CD4-positive, alpha-beta T cell treated with Interleukin-17A for 4 hours (primary cell): Measurements from ENCODE around the gene PRPSAP1.
A peak's percentile ranks its signal among the peaks of the same experiment; 100 is the strongest.

Experiments
- DNase-seq: peaks from one replicate; pipeline ENCODE4 v3.0.0-alpha.2; 2020; ENCODE audit warnings: mixed read lengths

Gene PRPSAP1, protein sequence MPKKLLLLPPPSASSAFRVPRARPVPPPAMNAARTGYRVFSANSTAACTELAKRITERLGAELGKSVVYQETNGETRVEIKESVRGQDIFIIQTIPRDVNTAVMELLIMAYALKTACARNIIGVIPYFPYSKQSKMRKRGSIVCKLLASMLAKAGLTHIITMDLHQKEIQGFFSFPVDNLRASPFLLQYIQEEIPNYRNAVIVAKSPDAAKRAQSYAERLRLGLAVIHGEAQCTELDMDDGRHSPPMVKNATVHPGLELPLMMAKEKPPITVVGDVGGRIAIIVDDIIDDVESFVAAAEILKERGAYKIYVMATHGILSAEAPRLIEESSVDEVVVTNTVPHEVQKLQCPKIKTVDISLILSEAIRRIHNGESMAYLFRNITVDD

DNA sequence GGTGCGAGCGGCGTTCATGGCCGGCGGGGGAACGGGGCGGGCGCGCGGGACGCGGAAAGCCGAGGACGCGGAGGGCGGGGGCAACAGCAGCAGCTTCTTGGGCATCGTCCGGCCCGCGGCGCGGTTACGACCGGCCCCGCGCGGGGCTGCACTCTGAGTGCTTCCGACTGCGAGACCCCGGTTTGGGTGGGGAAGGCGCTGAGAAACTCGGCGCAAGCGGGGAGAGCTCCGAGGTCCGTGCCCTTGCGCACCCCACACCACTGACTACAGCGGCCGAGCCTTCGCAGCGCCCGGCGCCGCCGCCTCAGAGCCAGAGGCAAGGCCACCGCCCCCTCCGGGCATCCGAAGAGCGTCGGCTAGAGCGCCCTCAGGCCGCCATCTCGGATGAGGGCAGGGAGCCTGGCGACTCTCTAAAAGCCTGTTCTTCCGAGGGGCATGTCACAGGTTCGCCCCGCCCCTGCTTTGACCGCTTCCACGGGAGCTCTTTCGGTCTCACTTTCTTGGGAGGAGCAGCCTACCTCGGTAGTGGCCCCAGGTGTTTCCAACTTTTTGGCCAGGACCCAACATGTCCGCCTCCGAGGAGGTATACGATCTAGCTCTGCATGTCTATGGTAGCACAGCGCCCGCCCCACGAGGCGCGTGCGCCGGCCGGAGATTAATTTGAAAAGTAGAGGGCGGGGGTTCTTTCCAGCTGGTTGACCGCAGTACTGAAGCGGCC, at the start of gene PRPSAP1:
PRPSAP1 (minus strand) TSS at position 318 of the 718 bp plus-strand sequence; CDS start at position 105, 213 bp downstream.
- peak; percentile 85 for DNase-seq

DNA sequence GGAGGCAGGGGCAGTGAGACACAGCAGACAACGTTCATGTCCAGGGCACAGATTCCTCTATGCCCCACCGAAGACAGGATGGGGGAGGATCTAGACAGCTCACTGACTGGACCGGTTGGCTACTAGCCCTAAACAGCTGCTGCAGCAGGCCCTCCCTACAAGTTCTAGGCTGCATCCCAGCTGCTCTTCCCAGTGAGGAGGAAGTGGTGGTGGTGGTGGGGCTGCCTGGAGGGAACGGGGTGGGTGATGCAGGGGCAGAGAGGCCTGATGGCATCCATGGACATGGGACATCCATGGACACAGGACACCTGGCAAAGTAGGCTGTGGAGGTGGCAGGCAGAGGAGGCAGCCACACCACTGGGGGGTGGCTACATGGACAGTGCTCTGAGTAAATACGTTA, 49.0 kb upstream of the PRPSAP1 start:
- no peak for DNase-seq

DNA sequence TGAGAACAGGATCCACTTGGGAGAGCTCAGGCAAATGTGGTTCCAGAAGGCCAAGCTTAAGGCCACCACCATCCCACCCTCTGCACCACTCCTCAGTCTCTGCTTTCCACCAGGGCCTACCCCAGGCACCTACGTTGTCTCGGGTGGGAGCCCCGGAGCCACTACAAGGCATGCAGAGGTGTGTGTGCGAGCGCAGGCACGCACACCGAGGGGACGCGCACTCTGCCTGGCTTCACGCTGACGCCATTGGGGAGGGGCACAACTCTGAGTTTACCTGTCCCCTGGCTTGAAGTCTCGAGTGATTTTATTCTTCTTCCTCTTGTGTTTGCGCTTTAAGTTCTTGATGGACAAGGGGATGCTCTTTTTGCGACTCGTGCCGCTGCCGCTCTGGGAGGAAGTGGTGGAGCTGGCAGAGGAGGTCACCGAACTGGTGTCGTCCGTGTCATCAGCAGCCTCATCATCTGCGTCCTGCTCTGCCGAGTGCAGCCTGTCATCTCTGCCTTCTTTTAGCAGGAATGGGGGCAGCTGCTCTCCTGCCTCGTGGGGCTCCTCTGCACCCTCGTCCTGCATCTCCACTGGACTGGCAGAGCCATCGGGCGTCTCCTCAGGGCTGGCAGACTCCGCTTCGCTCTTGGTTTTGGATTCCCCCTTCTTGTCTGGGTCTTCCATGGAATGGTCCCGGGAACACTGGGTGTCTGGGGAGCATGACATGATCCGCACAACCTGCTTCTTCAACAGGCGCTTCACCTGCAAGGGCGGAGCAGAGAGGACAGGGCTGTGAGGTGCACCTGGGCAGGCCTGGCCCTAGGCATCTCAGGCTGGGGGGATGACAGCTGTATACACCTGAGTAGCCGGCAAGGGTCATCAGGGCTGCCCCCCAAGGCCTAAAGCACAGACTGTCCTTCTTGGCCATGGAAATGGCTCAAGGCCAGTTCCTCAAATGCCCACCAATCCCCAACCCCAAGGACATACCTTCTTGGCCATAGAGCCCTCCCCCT, 45.8 kb upstream of the PRPSAP1 start:
- DNase-seq = no peak

DNA sequence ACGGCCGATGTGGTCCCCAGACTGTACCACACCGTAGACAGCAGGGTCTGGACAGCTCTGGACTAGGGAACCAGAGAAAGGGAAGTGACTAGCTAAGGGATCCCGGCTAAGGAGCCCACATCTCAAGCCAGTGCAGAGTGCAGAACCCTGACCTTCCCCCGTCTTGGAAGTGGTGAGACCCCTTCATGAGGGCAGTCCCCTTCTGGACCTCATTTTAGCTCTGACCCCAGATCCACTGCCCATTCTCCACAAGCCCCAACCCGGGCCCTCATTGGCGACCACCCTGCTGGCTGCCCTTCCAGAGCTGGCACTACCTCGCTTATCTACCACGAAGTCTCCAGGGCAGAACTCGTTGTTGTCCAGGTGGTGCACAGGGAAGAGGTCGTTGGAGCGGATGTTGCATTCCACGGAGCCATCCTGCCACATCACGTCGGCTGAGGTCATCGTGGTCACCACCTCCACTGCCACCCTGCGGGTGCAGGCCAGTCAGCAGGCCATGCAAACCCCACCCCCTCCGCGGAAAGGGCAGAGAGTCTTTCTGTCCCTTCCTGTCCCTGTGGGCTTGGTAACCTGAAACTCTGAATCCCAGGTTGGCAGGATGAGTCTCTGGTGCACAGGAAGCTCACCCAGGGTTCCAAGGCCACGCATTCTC, 44.9 kb upstream of the PRPSAP1 start:
- DNase-seq = no peak

DNA sequence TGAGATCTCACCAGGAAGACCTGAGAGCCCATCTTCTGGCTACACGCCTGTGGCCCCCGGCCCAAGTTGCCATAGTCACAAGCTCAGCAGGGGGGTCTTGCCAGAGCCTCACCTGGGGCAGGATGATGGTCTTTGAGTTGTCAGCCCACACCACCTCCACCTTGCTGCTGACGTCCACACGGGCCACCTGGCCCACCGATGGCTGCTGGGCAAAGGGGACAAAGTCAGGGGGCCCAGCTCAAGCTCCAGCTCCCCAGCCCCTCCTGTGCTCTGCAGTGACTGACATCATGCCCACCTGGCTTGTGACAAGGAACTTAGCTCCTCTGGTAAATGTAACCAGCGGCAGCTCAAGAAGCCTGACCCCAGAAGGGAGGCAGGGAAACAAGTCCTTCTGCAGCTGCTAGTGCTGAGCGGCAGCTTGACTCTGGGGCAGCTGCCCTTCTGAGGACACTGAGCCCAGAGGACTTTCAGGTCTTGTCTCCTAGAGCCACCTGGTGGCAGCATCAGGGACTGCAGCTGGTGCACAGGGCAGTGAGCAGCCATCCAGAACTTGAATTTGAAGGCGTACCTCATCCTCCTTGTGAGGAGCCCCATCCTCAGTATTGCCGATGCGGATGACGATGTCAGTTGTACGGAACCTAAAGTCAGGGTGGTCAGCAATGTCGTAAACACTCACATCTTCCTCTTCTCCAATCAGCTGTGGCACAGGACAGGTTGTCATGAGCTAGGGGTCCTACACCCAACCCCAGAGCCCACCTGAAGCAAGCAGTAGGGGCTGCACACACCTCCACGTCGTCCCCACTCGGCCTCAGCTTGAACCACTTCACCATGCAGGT, 44.2 kb upstream of the PRPSAP1 start:
- DNase-seq = peak; percentile 89

DNA sequence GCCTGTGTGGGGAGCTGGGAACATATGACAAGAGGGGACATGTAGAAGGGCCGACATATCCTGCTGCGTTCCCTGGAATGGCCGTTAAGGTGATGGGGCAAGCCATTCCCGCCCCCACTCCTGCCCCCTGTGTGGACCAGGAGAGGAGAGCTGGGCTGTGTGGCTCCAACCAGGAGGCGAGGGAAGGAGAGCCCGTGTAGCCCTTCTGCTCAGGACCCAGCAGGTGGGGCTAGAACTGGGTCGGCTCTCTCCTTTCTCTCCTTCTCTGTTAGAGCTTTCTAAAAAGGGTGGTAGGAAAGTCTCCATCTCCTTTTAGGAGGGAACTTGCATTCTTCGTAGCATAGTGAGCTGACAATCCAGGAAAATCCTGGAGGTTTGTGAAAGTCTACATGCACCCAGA, 43.5 kb upstream of the PRPSAP1 start:
- no peak for DNase-seq

DNA sequence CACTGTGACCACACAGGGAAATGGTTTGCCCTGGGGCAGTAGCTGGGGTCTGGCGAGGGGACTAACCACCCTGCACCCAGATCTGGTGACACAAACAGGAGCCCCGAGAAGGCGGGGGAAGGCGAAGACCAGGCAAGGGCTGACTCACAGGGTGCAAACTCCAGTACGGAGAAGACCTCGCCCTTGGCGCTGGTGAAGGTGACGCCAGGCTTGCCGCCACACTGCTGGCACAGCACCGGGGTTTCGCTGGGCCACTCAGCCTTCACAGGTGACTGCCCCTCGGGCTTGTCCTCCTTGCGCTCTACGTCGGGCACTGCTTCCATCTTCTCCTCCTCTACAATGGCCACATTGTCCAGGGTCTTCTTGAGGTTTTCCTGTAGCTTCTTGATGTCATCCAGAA, 42.3 kb upstream of the PRPSAP1 start:
- no peak for DNase-seq

DNA sequence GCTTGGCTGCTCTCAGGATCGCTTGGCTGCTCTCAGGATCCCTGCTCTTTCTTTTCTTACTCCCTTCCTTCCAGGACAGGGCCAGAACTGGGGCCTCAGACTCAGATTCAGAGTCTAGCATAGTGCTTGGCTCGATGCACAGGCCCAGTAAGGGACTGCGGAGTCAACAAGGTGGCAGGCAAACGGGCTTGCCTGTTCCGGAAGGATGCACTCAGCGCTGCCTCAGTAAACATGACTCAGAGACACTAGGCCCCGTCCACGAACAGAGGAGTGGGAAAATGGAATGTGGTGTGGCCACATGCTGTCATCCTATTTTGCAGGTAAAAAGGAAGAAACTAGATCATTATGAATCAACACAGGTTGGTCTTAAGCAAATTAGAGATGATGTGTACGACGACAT, 40.5 kb upstream of the PRPSAP1 start:
- no peak for DNase-seq

DNA sequence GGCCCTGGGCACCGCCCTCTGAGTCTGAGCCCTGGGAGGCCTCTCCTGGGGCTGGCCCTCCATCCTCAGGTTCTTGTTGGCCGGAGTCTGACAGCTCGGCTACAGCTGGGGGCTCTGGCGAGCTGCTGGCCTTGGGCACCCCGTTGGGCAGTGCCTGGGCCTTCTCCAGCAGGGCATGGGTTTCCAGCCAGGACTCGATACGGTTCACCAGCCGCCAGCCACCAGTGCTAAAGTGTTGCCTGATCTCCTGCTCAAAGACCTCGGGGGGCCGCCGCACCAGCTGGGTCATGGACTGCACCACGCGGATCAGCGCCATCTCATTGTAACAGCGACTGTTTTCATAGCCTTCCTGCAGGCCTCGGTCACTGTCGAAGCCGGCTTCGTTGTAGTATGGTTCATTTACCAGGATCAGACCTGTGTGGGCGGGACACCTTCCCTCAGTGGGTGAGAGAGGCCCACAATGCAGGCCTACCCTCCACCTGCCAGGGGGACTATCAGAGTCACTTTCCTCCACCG, 37.5 kb upstream of the PRPSAP1 start:
- no peak for DNase-seq

DNA sequence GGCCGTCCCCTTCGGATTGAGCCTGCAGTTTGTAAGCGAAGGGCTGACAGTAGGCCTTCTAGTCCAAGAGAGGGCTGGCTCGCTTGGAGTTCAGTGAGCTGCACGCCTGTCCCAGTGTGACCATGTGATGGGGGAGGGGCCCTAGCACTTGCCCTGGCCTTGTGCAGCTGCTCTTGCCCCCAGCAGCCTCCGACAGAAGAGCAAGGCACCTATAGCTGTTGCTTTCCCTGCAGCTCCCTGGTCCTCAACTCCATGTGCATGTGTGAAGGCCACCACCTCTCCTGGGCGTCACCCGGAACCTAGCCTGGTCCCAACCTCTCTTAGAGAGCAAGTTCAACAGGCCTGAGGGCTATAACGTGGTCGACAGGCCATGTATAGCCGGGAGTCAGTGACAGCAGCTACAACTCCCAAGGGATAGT, 36.3 kb upstream of the PRPSAP1 start:
- DNase-seq = no peak

DNA sequence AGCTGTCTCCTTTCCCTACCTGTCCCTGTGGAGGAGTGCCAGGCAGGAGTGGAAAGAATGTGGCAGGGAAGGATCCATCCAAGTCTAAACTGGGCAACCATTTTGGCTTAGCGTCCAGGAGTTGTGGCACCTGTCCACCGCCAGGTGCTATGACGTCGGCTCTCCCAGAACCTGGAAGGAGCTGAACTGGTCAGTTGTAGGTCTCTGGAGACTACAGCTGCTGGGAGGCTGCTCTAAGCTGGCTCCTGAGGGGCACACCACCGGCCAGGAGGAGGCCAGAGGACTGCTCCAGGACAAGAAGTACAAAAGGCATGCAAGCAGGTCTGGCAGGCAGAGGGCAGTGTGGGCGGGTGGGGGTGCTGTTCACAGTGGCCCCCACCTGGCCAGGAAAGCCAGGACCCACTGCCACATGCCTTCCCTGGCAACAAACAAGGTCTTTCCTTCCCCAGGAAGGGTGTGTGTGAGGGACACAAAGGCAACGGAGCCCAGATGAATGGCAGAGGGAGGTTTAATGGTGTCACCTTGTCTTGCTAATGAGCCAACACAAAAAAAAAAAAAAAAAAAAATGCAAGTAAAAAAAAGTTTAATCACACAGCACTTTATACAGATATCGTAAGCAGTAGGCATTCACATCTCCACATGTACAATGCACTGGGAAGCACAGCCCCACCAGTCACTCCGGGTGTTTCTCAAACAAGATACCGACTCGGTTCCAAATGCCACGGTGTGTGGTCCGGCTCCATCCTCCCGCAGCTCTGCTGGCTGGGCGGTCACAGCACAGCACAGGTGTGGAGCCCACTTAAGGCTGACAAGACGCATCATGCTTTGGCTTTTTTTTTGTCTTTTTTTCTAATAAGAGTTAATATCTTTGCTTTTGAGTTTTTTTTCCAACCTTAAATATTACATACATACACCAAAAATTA, 35.5 kb upstream of the PRPSAP1 start:
- no peak for DNase-seq

DNA sequence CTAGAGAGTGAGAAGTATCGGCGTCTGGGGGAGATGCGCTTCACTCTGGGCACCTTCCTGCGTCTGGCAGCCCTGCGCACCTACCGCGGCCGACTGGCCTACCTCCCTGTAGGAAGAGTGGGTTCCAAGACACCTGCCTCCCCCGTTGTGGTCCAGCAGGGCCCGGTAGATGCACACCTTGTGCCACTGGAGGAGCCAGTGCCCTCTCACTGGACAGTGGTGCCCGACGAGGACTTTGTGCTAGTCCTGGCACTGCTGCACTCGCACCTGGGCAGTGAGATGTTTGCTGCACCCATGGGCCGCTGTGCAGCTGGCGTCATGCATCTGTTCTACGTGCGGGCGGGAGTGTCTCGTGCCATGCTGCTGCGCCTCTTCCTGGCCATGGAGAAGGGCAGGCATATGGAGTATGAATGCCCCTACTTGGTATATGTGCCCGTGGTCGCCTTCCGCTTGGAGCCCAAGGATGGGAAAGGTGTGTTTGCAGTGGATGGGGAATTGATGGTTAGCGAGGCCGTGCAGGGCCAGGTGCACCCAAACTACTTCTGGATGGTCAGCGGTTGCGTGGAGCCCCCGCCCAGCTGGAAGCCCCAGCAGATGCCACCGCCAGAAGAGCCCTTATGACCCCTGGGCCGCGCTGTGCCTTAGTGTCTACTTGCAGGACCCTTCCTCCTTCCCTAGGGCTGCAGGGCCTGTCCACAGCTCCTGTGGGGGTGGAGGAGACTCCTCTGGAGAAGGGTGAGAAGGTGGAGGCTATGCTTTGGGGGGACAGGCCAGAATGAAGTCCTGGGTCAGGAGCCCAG, 33.5 kb upstream of the PRPSAP1 start:
- no peak for DNase-seq

DNA sequence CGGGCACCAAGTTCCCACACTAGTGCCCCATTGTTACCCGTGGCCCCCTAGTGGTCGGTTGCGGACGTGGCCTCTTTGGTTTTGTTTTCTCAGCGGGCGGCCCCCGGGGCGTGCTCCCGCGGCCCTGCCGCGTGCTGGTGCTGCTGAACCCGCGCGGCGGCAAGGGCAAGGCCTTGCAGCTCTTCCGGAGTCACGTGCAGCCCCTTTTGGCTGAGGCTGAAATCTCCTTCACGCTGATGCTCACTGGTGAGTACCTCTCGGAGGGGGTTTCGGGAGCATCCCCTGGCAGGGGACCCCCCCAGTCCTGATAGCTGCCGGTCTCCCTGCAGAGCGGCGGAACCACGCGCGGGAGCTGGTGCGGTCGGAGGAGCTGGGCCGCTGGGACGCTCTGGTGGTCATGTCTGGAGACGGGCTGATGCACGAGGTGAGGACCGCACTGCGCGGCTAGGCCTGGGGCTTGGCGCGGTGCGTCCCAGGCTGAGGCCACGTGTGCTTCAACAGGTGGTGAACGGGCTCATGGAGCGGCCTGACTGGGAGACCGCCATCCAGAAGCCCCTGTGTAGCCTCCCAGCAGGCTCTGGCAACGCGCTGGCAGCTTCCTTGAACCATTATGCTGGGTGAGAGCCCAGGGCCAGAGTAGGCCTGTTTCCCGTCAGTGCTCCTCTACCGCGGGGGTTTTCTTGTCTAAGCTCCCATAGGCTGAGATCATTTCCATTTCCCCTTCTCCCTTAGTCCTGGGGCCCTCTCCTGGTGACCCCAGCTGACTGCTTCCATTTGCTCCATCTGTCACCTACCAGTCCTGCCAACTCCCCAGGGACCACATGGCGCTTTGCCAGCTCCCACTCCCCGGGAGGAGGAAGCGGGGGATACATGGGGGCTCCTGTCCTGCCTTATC, 32.4 kb upstream of the PRPSAP1 start:
- peak; percentile 87 for DNase-seq

DNA sequence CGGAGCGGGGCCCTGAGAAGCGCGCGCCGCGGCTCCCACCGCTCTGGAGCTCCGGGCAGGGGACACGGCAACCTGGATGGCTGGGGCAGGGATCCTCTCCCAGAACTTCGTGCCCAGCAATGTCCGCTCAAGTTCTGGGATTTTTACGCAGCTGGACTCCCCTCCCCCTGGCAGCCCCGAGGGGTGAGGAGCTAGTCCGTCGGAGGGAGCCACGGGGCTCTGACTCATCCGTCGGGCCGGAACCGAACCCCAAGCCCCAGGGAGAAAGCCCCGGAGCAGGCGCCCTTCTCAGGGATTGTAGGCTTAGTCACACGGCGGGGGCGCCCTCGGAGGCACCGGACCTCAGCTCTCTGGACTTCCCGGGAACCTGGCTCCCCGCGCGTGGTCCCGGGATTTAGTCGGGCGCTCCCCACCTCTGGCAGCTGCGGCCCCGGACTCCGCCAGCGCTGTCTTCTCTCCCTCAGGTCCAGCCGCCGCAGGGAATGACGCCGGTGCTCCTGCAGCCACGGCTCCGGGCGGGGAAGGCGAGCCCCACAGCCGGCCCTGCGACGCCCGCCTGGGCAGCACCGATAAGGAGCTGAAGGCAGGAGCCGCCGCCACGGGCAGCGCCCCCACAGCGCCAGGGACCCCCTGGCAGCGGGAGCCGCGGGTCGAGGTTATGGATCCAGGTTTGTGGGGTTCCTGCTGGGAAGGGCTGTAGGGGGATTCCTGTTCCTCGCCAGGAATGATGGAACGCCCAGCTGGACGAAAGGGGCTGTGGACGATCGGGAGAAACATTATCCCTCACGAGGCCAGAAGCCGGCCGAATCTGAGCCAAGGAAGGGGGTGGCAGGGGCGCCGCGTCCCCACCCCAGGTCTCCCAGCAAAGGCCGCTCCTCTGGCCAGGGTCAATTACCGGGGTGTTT, 31.5 kb upstream of the PRPSAP1 start:
- peak; percentile 52 for DNase-seq

DNA sequence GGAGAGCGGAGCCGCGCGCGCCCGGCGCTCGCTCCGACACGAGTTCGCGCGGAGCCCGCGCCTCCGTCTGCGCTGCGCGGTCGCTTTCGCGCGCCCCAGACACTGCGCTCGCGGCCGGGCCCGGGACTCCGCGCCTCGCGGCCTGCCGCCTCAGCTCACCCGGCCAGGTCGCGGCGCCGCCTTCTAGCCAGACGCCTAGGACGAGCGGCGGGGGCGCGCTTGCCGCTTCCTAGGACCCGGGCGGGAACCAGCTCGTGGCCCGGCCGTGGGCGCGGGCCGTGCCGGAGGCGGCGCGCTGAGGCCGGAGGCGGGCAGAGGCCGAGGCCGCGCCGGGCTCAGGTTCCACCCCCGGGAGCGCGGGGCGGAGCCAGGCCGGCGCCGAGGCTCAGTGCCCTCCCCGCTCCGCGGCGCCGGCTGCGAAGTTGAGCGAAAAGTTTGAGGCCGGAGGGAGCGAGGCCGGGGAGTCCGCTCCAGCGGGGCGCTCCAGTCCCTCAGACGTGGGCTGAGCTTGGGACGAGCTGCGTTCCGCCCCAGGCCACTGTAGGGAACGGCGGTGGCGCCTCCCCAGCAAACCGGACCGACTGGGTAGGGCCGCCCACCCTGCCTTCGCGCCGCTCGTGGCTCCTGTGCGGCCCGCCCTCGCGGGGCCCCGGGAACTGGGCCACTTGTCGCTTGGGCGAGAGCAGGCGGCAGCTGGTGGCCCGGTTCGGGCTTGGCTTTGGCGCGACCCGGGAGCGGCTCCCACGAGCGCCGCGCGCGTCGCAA, 30.7 kb upstream of the PRPSAP1 start, which contains the start of gene SPHK1:
SPHK1 (plus strand) TSS at position 388 of the 765 bp plus-strand sequence. CDS start 1,036 bp downstream, outside the sequence.
- DNase-seq = peak; percentile 74
